ENCODE measurements around the gene LTA4H.

LTA4H gene

GRCh38 chr12:96033549-96034389, 1.6 kb downstream of the LTA4H start:
- FAIRE-seq, result no peak

- FAIRE-seq, result no peak
These were observed 5.6 kb downstream of the LTA4H start for GRCh38 chr12:96029826-96030225.

- FAIRE-seq, result no peak
These were observed 6.8 kb downstream of the LTA4H start for GRCh38 chr12:96028538-96028937.

GRCh38 chr12:96026331-96026730, 9.1 kb downstream of the LTA4H start:
- FAIRE-seq, result no peak

GRCh38 chr12:96025518-96025917, 9.9 kb downstream of the LTA4H start:
- FAIRE-seq, result no peak

- FAIRE-seq, result no peak
These were observed 14.9 kb downstream of the LTA4H start for GRCh38 chr12:96020314-96021003.

- no peak for FAIRE-seq
These were observed 19.7 kb downstream of the LTA4H start for GRCh38 chr12:96015672-96016071.

GRCh38 chr12:96014943-96015599, 20.3 kb downstream of the LTA4H start:
- FAIRE-seq, result no peak

GRCh38 chr12:96007729-96008128, 27.7 kb downstream of the LTA4H start:
- FAIRE-seq, result no peak

GRCh38 chr12:96006727-96007126, 28.7 kb downstream of the LTA4H start:
- FAIRE-seq, result peak; percentile 89

GRCh38 chr12:96000858-96001257, 34.5 kb downstream of the LTA4H start:
- FAIRE-seq, result no peak

GRCh38 chr12:95999484-95999883, 35.9 kb downstream of the LTA4H start:
- FAIRE-seq, result no peak

GRCh38 chr12:95998611-95999286, 36.6 kb downstream of the LTA4H start:
- no peak for FAIRE-seq

- FAIRE-seq, result no peak
These were observed 37.4 kb downstream of the LTA4H start for GRCh38 chr12:95997911-95998510.

- no peak for FAIRE-seq
These were observed 38.1 kb downstream of the LTA4H start for GRCh38 chr12:95997276-95997675.

- no peak for FAIRE-seq
These were observed 39.2 kb downstream of the LTA4H start, which contains the start of gene HAL for GRCh38 chr12:95996034-95996658. TSS of gene HAL (minus strand) at chr12:95996344. CDS start at chr12:95995910, 434 bp downstream.

- FAIRE-seq, result no peak
These were observed 40.0 kb downstream of the LTA4H start for GRCh38 chr12:95995238-95996031.

GRCh38 chr12:95994476-95994875, 40.9 kb downstream of the LTA4H start:
- no peak for FAIRE-seq

- FAIRE-seq, result no peak
These were observed 41.5 kb downstream of the LTA4H start for GRCh38 chr12:95993907-95994306.

GRCh38 chr12:95990136-95990535, 45.3 kb downstream of the LTA4H start:
- FAIRE-seq, result no peak

GRCh38 chr12:95989504-95990123, 45.8 kb downstream of the LTA4H start:
- no peak for FAIRE-seq

Measured in colon (tissue), 2 donors.